SU-DHL-6 (cell line): ENCODE measurements around the gene ATP5F1E.
A peak's percentile ranks its signal among the peaks of the same experiment; 100 is the strongest.

ENCODE experiments used
- H2AFZ ChIP-seq: fragments of 200-600 bp; sonication (generic); 2 replicates; pipeline ENCODE4 v1.6.1; 2014; ENCODE audit warnings: low read depth, mild to moderate bottlenecking, moderate library complexity, mixed read lengths, antibody characterized with exemption, low read length; ENCODE audit not compliant: severe bottlenecking
- H3F3A ChIP-seq: fragments of 200-600 bp; shearing (Covaris generic); 2 replicates; pipeline ENCODE4 v1.6.0; 2016; ENCODE audit warnings: antibody characterized with exemption, mild to moderate bottlenecking; ENCODE audit not compliant: insufficient read depth
- H3K27ac ChIP-seq: fragments of 200-600 bp; sonication (generic); 2 replicates; pipeline ENCODE4 v1.5.1; 2016; ENCODE audit warnings: low read depth, mild to moderate bottlenecking, low read length, moderate library complexity, mixed read lengths
- H3K27me3 ChIP-seq: fragments of 200-600 bp; sonication (generic), shearing (Covaris generic); 2 replicates; pipeline ENCODE4 v1.6.0; 2014; ENCODE audit warnings: mild to moderate bottlenecking, low read length
- H3K36me3 ChIP-seq: fragments of 200-600 bp; sonication (generic); 2 replicates; pipeline ENCODE4 v1.6.1; 2014; ENCODE audit warnings: mild to moderate bottlenecking, low read length, mixed read lengths
- H3K4me2 ChIP-seq: fragments of 300-600, 200-600 bp; shearing (Covaris generic), sonication (generic); 2 replicates; pipeline ENCODE4 v1.6.0; 2014; ENCODE audit warnings: low read length, low read depth, mild to moderate bottlenecking; ENCODE audit not compliant: poor library complexity, severe bottlenecking
- H3K4me3 ChIP-seq: fragments of 200-600 bp; sonication (generic); 2 replicates; pipeline ENCODE4 v1.5.1; 2014; ENCODE audit warnings: antibody characterized with exemption, low read length, mild to moderate bottlenecking, mixed read lengths; ENCODE audit not compliant: insufficient read depth, poor library complexity, severe bottlenecking
- H3K79me2 ChIP-seq: fragments of 200-600 bp; sonication (generic); 2 replicates; pipeline ENCODE4 v1.6.1; 2014; ENCODE audit warnings: mild to moderate bottlenecking, low read length, moderate library complexity; ENCODE audit not compliant: insufficient read depth
- H3K9ac ChIP-seq: fragments of 200-600 bp; sonication (generic); 2 replicates; pipeline ENCODE4 v1.7.0; 2014; ENCODE audit warnings: mild to moderate bottlenecking, low read length
- H3K9me2 ChIP-seq: fragments of 200-600 bp; sonication (generic); replicated peaks from 2 replicates; pipeline ENCODE4 v1.6.1; 2014; ENCODE audit warnings: low read length; ENCODE audit not compliant: insufficient read depth
- H3K9me3 ChIP-seq: fragments of 200-600 bp; sonication (generic); 2 replicates; pipeline ENCODE4 v1.6.1; 2014; ENCODE audit warnings: low read length, mixed read lengths; ENCODE audit not compliant: insufficient read depth
- H4K20me1 ChIP-seq: fragments of 200-600 bp; sonication (generic); 2 replicates; pipeline ENCODE4 v1.6.1; 2014; ENCODE audit warnings: low read depth, mild to moderate bottlenecking, antibody characterized with exemption, low read length, moderate library complexity, mixed read lengths
- EZH2phosphoT487 ChIP-seq: fragments of 200-600 bp; sonication (generic), shearing (Covaris generic); conservative IDR thresholded peaks from 2 replicates; pipeline ENCODE4 v1.6.1; 2018; ENCODE audit warnings: mild to moderate bottlenecking, antibody characterized with exemption, low read length, moderate library complexity, mixed read lengths
- TF ChIP-seq, protein P1 (sequence below): fragments of 200-600 bp; sonication (generic); IDR thresholded peaks from one replicate; pipeline ENCODE4 v1.5.1; 2017; ENCODE audit warnings: antibody characterized with exemption, mild to moderate bottlenecking, low read length, moderate library complexity; ENCODE audit not compliant: insufficient read depth, poor library complexity, severe bottlenecking

Gene ATP5F1E

DNA sequence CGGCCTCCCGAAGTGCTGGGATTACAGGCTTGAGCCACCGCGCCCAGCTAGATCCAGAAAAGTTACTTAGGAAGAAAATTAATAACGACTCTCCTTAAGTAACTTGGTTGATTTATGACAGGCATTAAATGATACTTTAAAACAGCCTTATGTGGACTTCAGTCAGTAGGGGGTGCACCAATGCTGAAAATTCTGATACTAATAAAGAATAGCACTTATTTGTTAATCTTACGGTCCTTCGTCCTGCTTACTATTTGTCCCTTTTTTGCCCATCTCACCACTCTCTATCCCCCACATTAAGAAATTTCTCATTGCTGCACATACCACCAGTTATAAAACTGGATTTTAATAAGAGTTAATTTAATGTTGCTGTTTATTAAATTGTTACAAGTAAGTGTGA lies 23.2 kb upstream of the ATP5F1E start:
- no peaks in the 10 kb centered on the region for H3K36me3 ChIP-seq
- TF ChIP-seq, protein P1, sequence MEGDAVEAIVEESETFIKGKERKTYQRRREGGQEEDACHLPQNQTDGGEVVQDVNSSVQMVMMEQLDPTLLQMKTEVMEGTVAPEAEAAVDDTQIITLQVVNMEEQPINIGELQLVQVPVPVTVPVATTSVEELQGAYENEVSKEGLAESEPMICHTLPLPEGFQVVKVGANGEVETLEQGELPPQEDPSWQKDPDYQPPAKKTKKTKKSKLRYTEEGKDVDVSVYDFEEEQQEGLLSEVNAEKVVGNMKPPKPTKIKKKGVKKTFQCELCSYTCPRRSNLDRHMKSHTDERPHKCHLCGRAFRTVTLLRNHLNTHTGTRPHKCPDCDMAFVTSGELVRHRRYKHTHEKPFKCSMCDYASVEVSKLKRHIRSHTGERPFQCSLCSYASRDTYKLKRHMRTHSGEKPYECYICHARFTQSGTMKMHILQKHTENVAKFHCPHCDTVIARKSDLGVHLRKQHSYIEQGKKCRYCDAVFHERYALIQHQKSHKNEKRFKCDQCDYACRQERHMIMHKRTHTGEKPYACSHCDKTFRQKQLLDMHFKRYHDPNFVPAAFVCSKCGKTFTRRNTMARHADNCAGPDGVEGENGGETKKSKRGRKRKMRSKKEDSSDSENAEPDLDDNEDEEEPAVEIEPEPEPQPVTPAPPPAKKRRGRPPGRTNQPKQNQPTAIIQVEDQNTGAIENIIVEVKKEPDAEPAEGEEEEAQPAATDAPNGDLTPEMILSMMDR: peak; percentile 18
- TF ChIP-seq EZH2phosphoT487: no peak

DNA sequence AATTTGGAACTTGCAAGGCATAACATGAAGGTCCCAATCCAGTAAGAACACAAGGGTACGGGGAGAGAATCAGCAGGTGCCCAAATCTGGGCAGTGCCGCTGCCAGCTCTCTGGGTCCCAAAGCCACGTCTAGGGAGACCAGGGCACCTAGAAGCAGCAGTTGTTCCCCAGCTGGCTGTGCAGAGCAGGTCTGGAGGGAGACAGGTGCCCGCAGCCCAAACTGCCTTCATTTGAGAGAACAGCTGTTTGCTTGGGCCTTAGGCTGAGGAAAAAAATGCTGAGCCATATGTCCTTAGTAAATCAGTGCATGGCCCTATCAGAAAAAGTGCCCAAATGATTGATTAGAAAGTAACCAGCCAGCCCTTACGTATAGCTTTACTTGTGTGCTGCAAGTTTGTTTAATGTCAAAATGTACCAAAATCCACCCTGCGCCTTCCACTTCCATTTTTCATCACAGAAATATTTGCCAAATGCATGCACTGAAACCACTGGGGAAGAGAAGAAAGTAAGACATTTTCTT lies 19.6 kb upstream of the ATP5F1E start:
- no peaks in the 10 kb centered on the region for H4K20me1 ChIP-seq
- no peaks in the 10 kb centered on the region for H3K27me3 ChIP-seq

More for the DNA sequence above, 23.2 kb upstream of the ATP5F1E start:
- Histone ChIP-seq H3K9me3 (no peaks in the 10 kb centered on the region), H4K20me1 (no peaks in the 10 kb centered on the region), H3K27me3 (no peaks in the 10 kb centered on the region), H3F3A (no peaks in the 10 kb centered on the region; the same call in 1 of the 2 replicates), H3K79me2 (no peaks in the 10 kb centered on the region), H3K4me2 (no peak overlapping the region), H2AFZ (no peak overlapping the region), H3K27ac (no peak overlapping the region), H3K9ac (no peak overlapping the region), H3K9me2 (no peaks in the 10 kb centered on the region), H3K4me3 (no peak overlapping the region)

DNA sequence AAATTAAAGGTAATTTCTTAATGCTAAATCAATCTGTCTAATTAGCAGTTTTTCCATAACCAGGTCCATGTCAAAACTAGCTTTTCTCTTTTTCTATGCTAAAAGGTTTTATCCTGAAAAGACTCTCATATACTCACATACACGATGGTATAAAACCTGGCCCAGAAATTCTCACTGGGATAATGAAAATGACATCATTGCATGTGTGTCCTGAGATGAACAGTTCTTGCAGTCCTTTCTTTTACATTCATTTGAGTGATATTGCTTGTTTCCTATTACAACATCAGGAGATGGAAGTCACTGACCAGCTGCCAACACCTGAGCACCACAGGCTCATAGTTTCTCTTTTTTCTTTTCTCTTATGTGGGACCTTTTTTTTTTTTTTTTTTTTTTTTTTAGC lies 18.3 kb upstream of the ATP5F1E start:
- H3K27ac ChIP-seq: no peak overlapping the region
- H2AFZ ChIP-seq: no peak overlapping the region
- TF ChIP-seq, protein P1: no peak
- no peak for TF ChIP-seq EZH2phosphoT487
- no peaks in the 10 kb centered on the region for H3K9me2 ChIP-seq
- no peaks in the 10 kb centered on the region for H3K79me2 ChIP-seq
- H3K9ac ChIP-seq: no peak overlapping the region
- H3F3A ChIP-seq: no peaks in the 10 kb centered on the region
- no peaks in the 10 kb centered on the region for H3K9me3 ChIP-seq
- no peak overlapping the region for H3K4me3 ChIP-seq
- no peaks in the 10 kb centered on the region for H3K27me3 ChIP-seq
- H4K20me1 ChIP-seq: no peaks in the 10 kb centered on the region
- no peaks in the 10 kb centered on the region for H3K36me3 ChIP-seq
- H3K4me2 ChIP-seq: no peak overlapping the region

More for the DNA sequence above, 19.6 kb upstream of the ATP5F1E start:
- no peak overlapping the region for H3K4me3 ChIP-seq
- no peaks in the 10 kb centered on the region for H3K36me3 ChIP-seq
- no peaks in the 10 kb centered on the region; the same call in 1 of the 2 replicates for H3F3A ChIP-seq
- no peak overlapping the region for H2AFZ ChIP-seq
- TF ChIP-seq, protein P1: no peak
- TF ChIP-seq EZH2phosphoT487: no peak
- H3K27ac ChIP-seq: no peak overlapping the region
- H3K4me2 ChIP-seq: no peak overlapping the region
- no peaks in the 10 kb centered on the region for H3K79me2 ChIP-seq
- no peak overlapping the region for H3K9ac ChIP-seq
- no peaks in the 10 kb centered on the region for H3K9me3 ChIP-seq
- no peaks in the 10 kb centered on the region for H3K9me2 ChIP-seq
